Transverse colon (tissue), 4 donors: ENCODE data around the gene CS. TPM values are rescaled to one million over a fixed set of nuclear protein-coding genes. Genes with fewer than 3 reads are reported as not detected.
"Not testable (repeated sequence)": the region's sequence is repeated elsewhere in the genome, so short reads cannot be mapped to it uniquely, and the experiment has no call there.

Experiments used
- DNase-seq: peaks from one replicate; pipeline ENCODE4 v3.0.0-alpha.2; 2019
- H3K27ac ChIP-seq, 4 donors: fragments of 200-600 bp; sonication (generic); 2 replicates each; pipeline ENCODE4 v1.5.1; 2016 to 2018; ENCODE audit warnings: inconsistent platforms in 4 of 4
- H3K27me3 ChIP-seq: fragments of 200-600 bp; sonication (generic); 2 replicates; pipeline ENCODE4 v1.5.1; 2017; ENCODE audit warnings: inconsistent platforms
- H3K36me3 ChIP-seq, 4 donors: fragments of 200-600 bp; sonication (generic); 2 replicates each; pipeline ENCODE4 v1.5.1; 2017 to 2019; ENCODE audit warnings: inconsistent platforms in 4 of 4
- H3K4me1 ChIP-seq, 4 donors: fragments of 200-600 bp; sonication (generic); 2 replicates each; pipeline ENCODE4 v1.5.1; 2017 to 2020; ENCODE audit warnings: inconsistent platforms in 4 of 4
- H3K4me3 ChIP-seq, 4 donors: fragments of 200-600 bp; sonication (generic); 1 replicate in 1 of 4; 2 replicates in 3 of 4; pipeline versions ENCODE4 v1.5.1 to v1.6.1; 2017 to 2019; ENCODE audit warnings: inconsistent platforms in 4 of 4
- H3K9me3 ChIP-seq, 2 donors: fragments of 200-600 bp; sonication (generic); 2 replicates each; pipeline ENCODE4 v1.5.1; 2017 to 2019; ENCODE audit warnings: inconsistent platforms in 2 of 2
- EP300 ChIP-seq: sonication (generic); formaldehyde crosslinking; IDR thresholded peaks from one replicate; pipeline ENCODE4 v1.6.1; 2017; ENCODE audit warnings: antibody characterized with exemption, low read depth
- POLR2A ChIP-seq: fragments of 450-650 bp; IDR thresholded peaks from one replicate; pipeline ENCODE4 v1.6.1; 2016; ENCODE audit warnings: antibody characterized with exemption, mild to moderate bottlenecking, moderate library complexity
- POLR2AphosphoS5 ChIP-seq, 3 donors: sonication (generic); formaldehyde crosslinking; IDR thresholded peaks; one replicate each; pipeline ENCODE4 v1.6.1; 2016; ENCODE audit warnings: antibody characterized with exemption in 3 of 3
- WGBS, 2 donors: methylation state at CpG; one replicate each; pipeline ENCODE4 v1.1.5; 2018; ENCODE audit warnings: low coverage in 1 of 2; 5-methylcytosine and 5-hydroxymethylcytosine counted together
- in situ Hi-C, 4 donors: fragments of 200-750 bp; cut with MboI; loops; one replicate each; pipeline versions ENCODE4 v1.15.0 to v1.15.1; 2017; ENCODE audit warnings: low sequenced_read_pairs in 3 of 4, low pct_ligation_motif_present in 1 of 4, low pct_unique_long_range_greater_than_20kb in 1 of 4
- intact Hi-C: fragments of 100-400 bp; cut with DNase I; formaldehyde crosslinking; loops from one replicate; pipeline ENCODE4 v1.15.1; 2023; ENCODE audit warnings: low total_unique reads
- total RNA-seq, 4 donors: library from RNA; depleted of rRNA; stranded (reverse); fragments of >200 nt; gene quantifications; one replicate each; pipeline ENCODE4 v1.1.0, GENCODE V29; 2016
- TF ChIP-seq, protein P1 (sequence below), 5 experiments: fragments of 200-600 bp in 3 of 5; fragments of 450-650 bp in 2 of 5; sonication (generic) in 3 of 5; IDR thresholded peaks; 1 replicate in 2 of 5; 2 replicates in 3 of 5; pipeline ENCODE4 v1.5.1; 2016 to 2017; ENCODE audit warnings: antibody characterized with exemption in 5 of 5, inconsistent platforms in 3 of 5, mild to moderate bottlenecking in 2 of 5, moderate library complexity in 1 of 5

CS gene
- total RNA-seq, 4 donors from 2014 or later, result 92.4 to 297 (median 213) TPM

DNA sequence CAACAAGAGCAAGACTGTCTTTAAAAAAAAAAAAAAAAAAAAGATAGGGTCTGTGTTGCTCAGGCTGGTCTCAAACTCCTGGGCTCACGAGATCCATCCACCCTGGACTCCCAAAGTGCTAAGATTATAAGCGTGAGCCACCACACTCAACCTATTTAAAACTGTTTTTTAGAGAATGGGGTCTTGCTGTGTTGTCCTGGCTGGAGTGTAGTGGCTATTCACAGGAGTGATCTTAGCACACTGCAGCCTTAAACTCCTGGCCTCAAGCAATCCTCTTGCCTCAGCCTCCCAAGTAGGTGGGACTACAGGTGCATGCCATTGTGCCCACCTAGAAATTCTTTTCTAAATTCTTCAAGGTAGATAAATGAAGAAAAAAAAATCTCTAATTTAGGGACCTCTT lies 25.8 kb downstream of the CS start:
- DNase-seq, result no peak
- Histone ChIP-seq H3K36me3 (peaks cover 1 to 75% (median 37%) of the 10 kb centered on the region in 4 donors), H3K27me3 (no peaks in the 10 kb centered on the region), H3K4me3 (no peak overlapping the region), H3K27ac (no peak overlapping the region), H3K9me3 (no peaks in the 10 kb centered on the region), H3K4me1 (no peaks in the 10 kb centered on the region)
- intact Hi-C loops (no loop called here), in situ Hi-C loops (no loop called here)
- 83% methylated on average over 2 of the region's 2 CpGs; no CpG with 5 or more reads in 1 of the 2 donors for WGBS, 2 donors
- TF ChIP-seq, protein P1, sequence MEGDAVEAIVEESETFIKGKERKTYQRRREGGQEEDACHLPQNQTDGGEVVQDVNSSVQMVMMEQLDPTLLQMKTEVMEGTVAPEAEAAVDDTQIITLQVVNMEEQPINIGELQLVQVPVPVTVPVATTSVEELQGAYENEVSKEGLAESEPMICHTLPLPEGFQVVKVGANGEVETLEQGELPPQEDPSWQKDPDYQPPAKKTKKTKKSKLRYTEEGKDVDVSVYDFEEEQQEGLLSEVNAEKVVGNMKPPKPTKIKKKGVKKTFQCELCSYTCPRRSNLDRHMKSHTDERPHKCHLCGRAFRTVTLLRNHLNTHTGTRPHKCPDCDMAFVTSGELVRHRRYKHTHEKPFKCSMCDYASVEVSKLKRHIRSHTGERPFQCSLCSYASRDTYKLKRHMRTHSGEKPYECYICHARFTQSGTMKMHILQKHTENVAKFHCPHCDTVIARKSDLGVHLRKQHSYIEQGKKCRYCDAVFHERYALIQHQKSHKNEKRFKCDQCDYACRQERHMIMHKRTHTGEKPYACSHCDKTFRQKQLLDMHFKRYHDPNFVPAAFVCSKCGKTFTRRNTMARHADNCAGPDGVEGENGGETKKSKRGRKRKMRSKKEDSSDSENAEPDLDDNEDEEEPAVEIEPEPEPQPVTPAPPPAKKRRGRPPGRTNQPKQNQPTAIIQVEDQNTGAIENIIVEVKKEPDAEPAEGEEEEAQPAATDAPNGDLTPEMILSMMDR (IDR thresholded peaks at IDR 0.05), result no peak
- no peak for TF ChIP-seq EP300
- TF ChIP-seq POLR2AphosphoS5 (IDR thresholded peaks at IDR 0.05), result no peak
- no peak for TF ChIP-seq POLR2A

DNA sequence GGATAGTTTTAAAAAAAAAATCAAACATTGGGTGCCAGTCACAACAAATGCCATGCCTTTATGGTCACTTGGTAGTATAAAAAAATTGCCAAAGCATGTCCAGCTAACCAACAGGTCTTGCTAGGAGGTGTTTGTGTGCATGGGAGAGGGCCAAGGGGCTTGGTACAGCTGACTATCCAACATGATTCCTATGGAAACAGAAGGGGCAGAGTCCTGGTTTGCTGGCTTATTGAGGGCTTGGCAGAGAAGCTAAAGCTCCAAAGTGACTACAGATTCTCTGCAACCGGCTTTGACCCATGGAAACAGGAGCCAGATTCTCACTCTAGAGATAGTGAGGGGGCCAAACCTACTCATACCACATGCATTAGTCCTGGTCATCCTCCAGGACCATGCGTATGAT lies 27.7 kb downstream of the CS start:
- H3K4me3 ChIP-seq, H3K4me1 ChIP-seq, H3K27ac ChIP-seq, H3K9me3 ChIP-seq, DNase-seq, intact Hi-C loops, in situ Hi-C loops, H3K27me3 ChIP-seq: not testable (repeated sequence)
- peaks cover 1 to 57% (median 28%) of the 10 kb centered on the region in 4 donors for H3K36me3 ChIP-seq
- 89% methylated on average over 2 of the region's 2 CpGs; no CpG with 5 or more reads in 1 of the 2 donors for WGBS, 2 donors

DNA sequence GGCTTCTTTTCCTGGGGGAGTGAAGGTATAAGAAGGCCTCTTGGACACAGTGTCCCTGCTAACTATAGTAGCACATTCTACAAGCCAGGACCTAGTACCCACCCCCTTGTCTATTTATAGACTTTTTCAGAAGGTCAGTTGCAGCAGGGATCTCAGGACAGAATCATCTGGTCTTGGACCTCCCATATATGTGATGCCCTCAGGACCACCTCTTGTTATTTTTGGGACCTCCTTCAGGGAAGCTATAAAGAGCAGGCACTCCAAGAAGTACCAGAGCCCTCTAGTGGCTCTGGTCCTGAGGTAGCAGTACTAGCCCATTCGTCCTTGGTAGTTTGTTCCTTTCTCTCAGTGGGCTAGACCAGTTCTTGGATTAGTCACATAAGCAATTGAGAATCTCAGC lies 29.1 kb downstream of the CS start:
- intact Hi-C loops, result no loop called here
- Histone ChIP-seq H3K4me1 (peaks cover 3 to 14% (median 9%) of the 10 kb centered on the region in 4 donors), H3K4me3 (no peak overlapping the region), H3K36me3 (peaks cover 0 to 48% (median 23%) of the 10 kb centered on the region in 4 donors), H3K27ac (no peak overlapping the region), H3K27me3 (no peaks in the 10 kb centered on the region), H3K9me3 (no peaks in the 10 kb centered on the region)
- TF ChIP-seq POLR2A (no peak), EP300 (no peak), POLR2AphosphoS5 (IDR thresholded peaks at IDR 0.05) (no peak)
- TF ChIP-seq, protein P1 (IDR thresholded peaks at IDR 0.05), result peak in 2 of 5 experiments; percentile 10 to 12
- WGBS, 2 donors, result 15% methylated on average over 1 of the region's 1 CpG; no CpG with 5 or more reads in 1 of the 2 donors
- in situ Hi-C loops, result no loop called here
- DNase-seq, result no peak

DNA sequence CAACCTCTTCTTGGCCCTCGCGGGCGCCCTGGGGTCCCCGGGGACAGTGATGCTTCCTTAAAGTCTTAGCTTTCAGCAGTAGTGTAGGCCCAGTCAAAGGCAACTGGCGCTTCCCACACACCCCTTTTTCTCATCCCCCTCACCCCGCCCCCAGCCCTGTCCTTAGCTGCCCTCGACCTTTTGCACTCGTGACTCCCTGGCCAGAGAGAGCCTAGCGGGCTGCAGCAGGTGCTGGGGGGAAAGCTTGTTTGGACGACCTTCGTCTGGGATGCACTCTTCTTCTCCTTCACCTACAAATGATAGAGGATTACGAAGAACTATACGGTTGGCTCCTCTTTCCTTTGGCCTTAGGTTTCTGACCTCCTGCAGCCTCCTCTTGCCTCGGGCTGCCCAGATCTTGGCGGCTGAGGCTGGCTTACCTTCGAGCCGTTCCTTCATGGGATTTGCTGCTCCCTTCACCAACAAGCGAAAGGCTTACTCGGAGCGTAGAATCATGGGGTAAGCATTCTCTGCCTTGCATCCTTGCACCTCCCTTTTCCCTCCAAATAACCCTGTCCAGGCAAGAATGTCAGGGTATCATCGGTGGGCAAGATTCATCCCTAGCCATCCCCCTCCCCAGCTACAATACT lies 32.6 kb downstream of the CS start:
- H3K27me3 ChIP-seq, result no peaks in the 10 kb centered on the region
- peaks cover 0 to 15% (median 7%) of the 10 kb centered on the region in 4 donors for H3K36me3 ChIP-seq
- peak overlapping the region; percentile 55 to 80 (median 58) for H3K4me3 ChIP-seq
- in situ Hi-C loops, result no loop called here
- H3K27ac ChIP-seq, result peak overlapping the region; percentile 92 to 96 (median 96)
- TF ChIP-seq EP300 (no peak), POLR2AphosphoS5 (IDR thresholded peaks at IDR 0.05) (no peak), POLR2A (no peak)
- TF ChIP-seq, protein P1 (IDR thresholded peaks at IDR 0.05), result no peak
- intact Hi-C loops, result no loop called here
- H3K9me3 ChIP-seq, result no peaks in the 10 kb centered on the region
- 22 to 50% methylated on average over 1 to 21 of the region's 21 CpGs for WGBS, 2 donors
- peaks cover 5 to 14% (median 12%) of the 10 kb centered on the region in 4 donors for H3K4me1 ChIP-seq
- DNase-seq, result no peak
